HepG2 (cell line): ENCODE data around the gene SULT2A1. TPM values are rescaled to one million over a fixed set of nuclear protein-coding genes. Genes with fewer than 3 reads are reported as not detected.

ENCODE experiments used
- ATAC-seq: fragments of 200-7000 bp; cut with Tn5 transposase; 3 replicates; pipeline ENCODE4 v1.9.1; 2020; ENCODE audit warnings: mild to moderate bottlenecking, moderate library complexity
- BruUV-seq: library from RNA; stranded (reverse); fragments of 400-500 nt; replicated peaks from 2 replicates; lab custom pipeline; 2021; lab: Mats Ljungman, UMichigan
- CTCF ChIA-PET: fragments of 300-600 bp; formaldehyde crosslinking; extraction: SDS; loops from one replicate; lab custom pipeline; 2021; ENCODE audit warnings: low total read pairs, inconsistent platforms, low intra/inter-chr PET ratio; lab: Yijun Ruan, JAX
- POLR2A ChIA-PET: fragments of 350-600 bp; sonication (Branson Sonifier 250); formaldehyde crosslinking; loops from one replicate; lab custom pipeline; 2020; ENCODE audit warnings: antibody characterized with exemption, inconsistent platforms; lab: Yijun Ruan, JAX
- DNase-seq: peaks from one replicate; pipeline ENCODE4 v3.0.0-alpha.2; 2015; ENCODE audit warnings: low spot score
- FAIRE-seq: peaks from 3 replicates; lab custom pipeline; 2011; peaks lifted over from hg19 to GRCh38; lab: Jason Lieb, UNC
- H2AFZ ChIP-seq: one replicate; pipeline ENCODE4 v1.6.1; 2011; ENCODE audit warnings: low read length, inconsistent platforms
- H3K27ac ChIP-seq: fragments of 300-600 bp; 3 replicates; pipeline ENCODE4 v1.8.0; 2011; ENCODE audit warnings: mixed run types, mild to moderate bottlenecking, mixed read lengths, low read length, inconsistent platforms; ENCODE audit not compliant: insufficient read depth; ENCODE audit errors: extremely low read length
- H3K27me3 ChIP-seq, 2 experiments: fragments of 200-600 bp in 1 of 2; 2 replicates in 1 of 2; 3 replicates in 1 of 2; pipeline versions ENCODE4 v1.6.0 to v1.8.0; 2011; ENCODE audit warnings: low read length in 2 of 2, mild to moderate bottlenecking in 2 of 2, moderate library complexity in 2 of 2, inconsistent platforms in 1 of 2; ENCODE audit not compliant: insufficient read depth in 2 of 2, control insufficient read depth in 1 of 2
- H3K36me3 ChIP-seq, 2 experiments: fragments of 200-600 bp in 1 of 2; replicated peaks in 1 of 2; 2 replicates in 1 of 2; 3 replicates in 1 of 2; pipeline versions ENCODE4 v1.5.1 to v1.8.0; 2011; ENCODE audit warnings: low read length in 2 of 2, inconsistent platforms in 1 of 2; ENCODE audit not compliant: insufficient read depth in 2 of 2, control insufficient read depth in 1 of 2
- H3K4me1 ChIP-seq: 2 replicates; pipeline ENCODE4 v1.5.1; 2012; ENCODE audit warnings: low read length, inconsistent platforms; ENCODE audit not compliant: insufficient read depth
- H3K4me2 ChIP-seq: 2 replicates; pipeline ENCODE4 v1.6.0; 2011; ENCODE audit warnings: low read depth, low read length, inconsistent platforms
- H3K4me3 ChIP-seq, 3 experiments: fragments of 200-600 bp in 1 of 3; sonication (generic), shearing (Covaris generic) in 1 of 3; replicated peaks in 1 of 3; 2 replicates each; pipeline ENCODE4 v1.5.1; 2011 to 2016; ENCODE audit warnings: low read length in 3 of 3, inconsistent platforms in 2 of 3, low read depth in 2 of 3, mild to moderate bottlenecking in 2 of 3, control low read depth in 1 of 3, mixed read lengths in 1 of 3; ENCODE audit not compliant: insufficient read depth in 1 of 3
- H3K79me2 ChIP-seq: one replicate; pipeline ENCODE4 v1.6.1; 2011; ENCODE audit warnings: low read length, inconsistent platforms; ENCODE audit not compliant: insufficient read depth
- H3K9ac ChIP-seq: 2 replicates; pipeline ENCODE4 v1.6.0; 2011; ENCODE audit warnings: mild to moderate bottlenecking, low read depth, low read length, inconsistent platforms; ENCODE audit not compliant: insufficient read depth
- H3K9me3 ChIP-seq: 2 replicates; pipeline ENCODE4 v1.5.1; 2012; ENCODE audit warnings: mild to moderate bottlenecking, low read length
- H4K20me1 ChIP-seq: 2 replicates; pipeline ENCODE4 v1.6.0; 2011; ENCODE audit warnings: inconsistent platforms, mild to moderate bottlenecking, low read length, moderate library complexity; ENCODE audit not compliant: insufficient read depth
- ATF3 ChIP-seq: sonication (generic); formaldehyde crosslinking; IDR thresholded peaks from 2 replicates; pipeline ENCODE4 v1.4.0; 2020; ENCODE audit warnings: missing genetic modification reagents
- GPBP1L1 ChIP-seq: sonication (generic); formaldehyde crosslinking; IDR thresholded peaks from 2 replicates; pipeline ENCODE4 v1.5.0; 2020; ENCODE audit warnings: mild to moderate bottlenecking, missing genetic modification reagents
- MLXIP ChIP-seq: sonication (generic); formaldehyde crosslinking; IDR thresholded peaks from 2 replicates; pipeline ENCODE4 v1.9.0; 2021; ENCODE audit warnings: missing genetic modification reagents, borderline replicate concordance
- NCOA1 ChIP-seq: sonication (generic); formaldehyde crosslinking; IDR thresholded peaks from 2 replicates; pipeline ENCODE4 v1.9.0; 2021; ENCODE audit warnings: missing genetic modification reagents
- SRSF9 ChIP-seq: fragments of 200-400 bp; formaldehyde crosslinking; IDR thresholded peaks from 2 replicates; pipeline ENCODE4 v1.6.1; 2018; ENCODE audit warnings: borderline replicate concordance, mild to moderate bottlenecking, low read depth, low read length; ENCODE audit not compliant: insufficient read depth, poor library complexity, severe bottlenecking
- TBL1XR1 ChIP-seq: fragments of 150-350 bp; IDR thresholded peaks from 2 replicates; pipeline ENCODE4 v1.6.1; 2014; ENCODE audit warnings: borderline replicate concordance, low read length; ENCODE audit not compliant: partially characterized antibody
- TOPORS ChIP-seq: sonication (generic); formaldehyde crosslinking; IDR thresholded peaks from 2 replicates; pipeline ENCODE4 v1.8.0; 2023; ENCODE audit warnings: mild to moderate bottlenecking, missing genetic modification reagents
- ZNF296 ChIP-seq: sonication (generic); formaldehyde crosslinking; conservative IDR thresholded peaks from 2 replicates; pipeline ENCODE4 v1.5.0; 2020; ENCODE audit warnings: mild to moderate bottlenecking, missing genetic modification reagents
- ZNF839 ChIP-seq: sonication (generic); formaldehyde crosslinking; IDR thresholded peaks from 2 replicates; pipeline ENCODE4 v1.4.0; 2020; ENCODE audit warnings: missing genetic modification reagents, mild to moderate bottlenecking, borderline replicate concordance
- WGBS: methylation state at CpG from one replicate; pipeline ENCODE4 v1.1.6; 2017; ENCODE audit warnings: low lambda C conversion rate; 5-methylcytosine and 5-hydroxymethylcytosine counted together
- in situ Hi-C: cut with HindIII; loops from 2 replicates; pipeline ENCODE4 v1.10.0; 2017; ENCODE audit warnings: low pct_unique_long_range_greater_than_20kb; ENCODE audit not compliant: extremely low pct_ligation_motif_present
- intact Hi-C: fragments of 100-400 bp; cut with micrococcal nuclease; formaldehyde crosslinking; loops from one replicate; pipeline ENCODE4 v1.10.0; 2022; ENCODE audit not compliant: unreplicated experiment
- polyA plus RNA-seq, 8 experiments: library from polyadenylated mRNA; depleted of rRNA in 3 of 8; stranded (reverse) in 7 of 8; unstranded in 1 of 8; fragments of >200 nt; fragmentation: Illumina TruSeq in 4 of 8; extraction: Trizol in 4 of 8; gene quantifications; 2 replicates each; pipeline versions ENCODE4 v1.2.1 to v1.2.3, GENCODE V29; 2011 to 2016; ENCODE audit warnings: low read depth in 4 of 8, missing spikeins in 1 of 8, mixed read lengths in 1 of 8; ENCODE audit not compliant: insufficient read depth in 1 of 8
- total RNA-seq, 5 experiments: library from RNA; depleted of rRNA; stranded (reverse); fragments of >200 nt; fragmentation: Illumina TruSeq; extraction: Trizol; gene quantifications; 2 replicates each; pipeline ENCODE4 v1.2.3, GENCODE V29; 2016; ENCODE audit warnings: low read depth in 1 of 5
- TF ChIP-seq, protein P1 (sequence below): sonication (generic); formaldehyde crosslinking; IDR thresholded peaks from 2 replicates; pipeline ENCODE4 v1.5.0; 2020; ENCODE audit warnings: mild to moderate bottlenecking, missing genetic modification reagents
- TF ChIP-seq, protein P2 (sequence below): sonication (generic); formaldehyde crosslinking; IDR thresholded peaks from 2 replicates; pipeline ENCODE4 v1.9.0; 2021; ENCODE audit warnings: missing genetic modification reagents, mild to moderate bottlenecking, borderline replicate concordance

Gene SULT2A1
- total and polyA plus RNA-seq, 2 of the 13 experiments (the other 11 are each of a cell fraction or from before 2014, with no cell fraction given): 137 to 193 TPM

DNA sequence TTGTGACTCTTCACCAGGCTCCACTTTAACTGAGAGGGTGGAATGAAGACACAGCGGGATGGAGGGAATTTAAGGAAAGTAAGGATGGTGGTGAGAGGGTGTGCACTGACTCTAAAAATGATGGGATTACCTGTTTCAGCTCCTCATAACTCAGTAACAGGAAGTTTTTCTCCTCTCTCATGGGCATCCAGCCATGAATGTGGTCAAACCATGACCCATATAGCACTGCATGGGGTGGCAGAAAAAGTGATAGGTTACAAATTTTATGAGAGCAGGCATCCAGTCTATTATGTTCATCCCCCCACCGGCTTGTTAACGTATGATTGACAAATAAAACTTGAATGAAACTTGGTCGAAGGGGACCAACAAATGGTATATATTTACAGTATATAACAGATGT, 7.2 kb downstream of the SULT2A1 start:
- Histone ChIP-seq H3K79me2 (peaks cover 10% of the 10 kb centered on the region), H4K20me1 (peaks cover 4% of the 10 kb centered on the region; the same call in 1 of the 2 replicates), H3K27ac (no peak overlapping the region), H3K4me1 (peaks cover 22% of the 10 kb centered on the region), H3K36me3 (peaks cover 10 to 64% of the 10 kb centered on the region in 2 experiments), H2AFZ (no peak overlapping the region), H3K9me3 (no peaks in the 10 kb centered on the region), H3K27me3 (no peaks in the 10 kb centered on the region), H3K4me3 (no peak overlapping the region), H3K9ac (no peak overlapping the region), H3K4me2 (no peak overlapping the region)
- ATAC-seq (no peak), FAIRE-seq (no peak), DNase-seq (no peak)
- ChIA-PET POLR2A (no interaction called here), CTCF (no interaction called here)
- no TSS peak for BruUV-seq
- 82% methylated on average over 4 of the region's 4 CpGs for WGBS
- TF ChIP-seq GPBP1L1 (CRISPR knock-in tag): no peak
- TF ChIP-seq TOPORS: no peak
- TF ChIP-seq, protein P1, sequence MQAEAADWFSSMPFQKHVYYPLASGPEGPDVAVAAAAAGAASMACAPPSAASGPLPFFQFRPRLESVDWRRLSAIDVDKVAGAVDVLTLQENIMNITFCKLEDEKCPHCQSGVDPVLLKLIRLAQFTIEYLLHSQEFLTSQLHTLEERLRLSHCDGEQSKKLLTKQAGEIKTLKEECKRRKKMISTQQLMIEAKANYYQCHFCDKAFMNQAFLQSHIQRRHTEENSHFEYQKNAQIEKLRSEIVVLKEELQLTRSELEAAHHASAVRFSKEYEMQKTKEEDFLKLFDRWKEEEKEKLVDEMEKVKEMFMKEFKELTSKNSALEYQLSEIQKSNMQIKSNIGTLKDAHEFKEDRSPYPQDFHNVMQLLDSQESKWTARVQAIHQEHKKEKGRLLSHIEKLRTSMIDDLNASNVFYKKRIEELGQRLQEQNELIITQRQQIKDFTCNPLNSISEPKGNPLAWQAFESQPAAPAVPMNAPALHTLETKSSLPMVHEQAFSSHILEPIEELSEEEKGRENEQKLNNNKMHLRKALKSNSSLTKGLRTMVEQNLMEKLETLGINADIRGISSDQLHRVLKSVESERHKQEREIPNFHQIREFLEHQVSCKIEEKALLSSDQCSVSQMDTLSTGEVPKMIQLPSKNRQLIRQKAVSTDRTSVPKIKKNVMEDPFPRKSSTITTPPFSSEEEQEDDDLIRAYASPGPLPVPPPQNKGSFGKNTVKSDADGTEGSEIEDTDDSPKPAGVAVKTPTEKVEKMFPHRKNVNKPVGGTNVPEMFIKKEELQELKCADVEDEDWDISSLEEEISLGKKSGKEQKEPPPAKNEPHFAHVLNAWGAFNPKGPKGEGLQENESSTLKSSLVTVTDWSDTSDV (CRISPR knock-in tag): no peak
- TF ChIP-seq, protein P2, sequence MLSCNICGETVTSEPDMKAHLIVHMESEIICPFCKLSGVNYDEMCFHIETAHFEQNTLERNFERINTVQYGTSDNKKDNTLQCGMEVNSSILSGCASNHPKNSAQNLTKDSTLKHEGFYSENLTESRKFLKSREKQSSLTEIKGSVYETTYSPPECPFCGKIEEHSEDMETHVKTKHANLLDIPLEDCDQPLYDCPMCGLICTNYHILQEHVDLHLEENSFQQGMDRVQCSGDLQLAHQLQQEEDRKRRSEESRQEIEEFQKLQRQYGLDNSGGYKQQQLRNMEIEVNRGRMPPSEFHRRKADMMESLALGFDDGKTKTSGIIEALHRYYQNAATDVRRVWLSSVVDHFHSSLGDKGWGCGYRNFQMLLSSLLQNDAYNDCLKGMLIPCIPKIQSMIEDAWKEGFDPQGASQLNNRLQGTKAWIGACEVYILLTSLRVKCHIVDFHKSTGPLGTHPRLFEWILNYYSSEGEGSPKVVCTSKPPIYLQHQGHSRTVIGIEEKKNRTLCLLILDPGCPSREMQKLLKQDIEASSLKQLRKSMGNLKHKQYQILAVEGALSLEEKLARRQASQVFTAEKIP: no peak
- no peak for TF ChIP-seq TBL1XR1
- no peak for TF ChIP-seq MLXIP (CRISPR knock-in tag)
- TF ChIP-seq ZNF839 (CRISPR knock-in tag): no peak
- TF ChIP-seq ATF3 (CRISPR knock-in tag): no peak
- no peak for TF ChIP-seq NCOA1 (CRISPR knock-in tag)
- TF ChIP-seq ZNF296 (CRISPR knock-in tag): no peak
- no peak for TF ChIP-seq SRSF9
- in situ Hi-C loops (no loop called here), intact Hi-C loops (no loop called here)
